NCI-H2081 (cell line): ENCODE results near the gene CCR5AS.
"Not testable (repeated sequence)": the region's sequence is repeated elsewhere in the genome, so short reads cannot be mapped to it uniquely, and the experiment has no call there.

Experiments used
- DNase-seq, 2 experiments: peaks; one replicate each; lab custom pipeline; 2025; lab: John Stamatoyannopoulos, UW

The CCR5AS gene

DNA sequence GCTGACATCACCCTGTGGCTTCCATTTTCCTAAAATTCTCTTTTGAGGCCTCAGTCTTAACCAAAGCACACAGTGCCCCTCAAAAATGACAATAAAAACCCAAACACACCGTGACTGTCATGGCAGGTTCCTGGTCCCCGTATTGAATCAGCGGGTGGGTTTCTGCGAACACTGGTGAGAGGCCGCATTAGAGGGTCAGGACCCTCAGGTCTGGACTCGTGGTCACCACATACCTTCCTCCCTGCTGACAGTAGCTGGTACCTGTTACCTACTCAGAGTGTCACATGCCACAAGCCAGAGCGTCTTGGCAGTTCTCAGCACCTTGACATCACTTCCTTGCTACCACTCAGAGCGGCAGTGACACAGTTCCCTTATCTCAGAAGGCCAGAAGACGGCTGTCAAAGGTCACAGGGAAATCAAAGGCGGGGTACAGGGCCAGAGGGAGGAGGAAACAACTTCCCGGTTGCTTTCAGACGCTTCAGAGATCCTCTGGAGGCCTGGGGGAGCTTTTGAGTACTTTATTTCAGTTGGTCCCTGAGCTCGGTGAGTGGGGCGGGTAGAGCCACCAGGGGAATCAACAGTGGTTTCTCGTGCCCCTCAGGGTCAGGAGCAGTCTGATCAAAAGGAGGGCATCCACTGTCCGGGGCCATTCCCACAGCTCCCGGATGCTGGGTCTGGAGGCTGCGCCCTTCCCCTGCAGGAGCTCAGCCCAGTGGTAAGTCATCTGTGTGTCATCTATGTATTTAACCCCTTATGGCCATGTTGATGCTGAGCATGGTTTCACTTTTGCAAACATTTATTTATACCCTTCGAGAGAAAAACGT, at the start of gene CCR5AS, which contains the start of gene CCRL2:
Gene CCR5AS (minus strand): TSS at position 279 of the 824 bp plus-strand sequence.
Gene CCRL2 (plus strand): TSS at position 472 of the 824 bp plus-strand sequence. CDS start 821 bp downstream, outside the sequence.
- no peak for DNase-seq

- no peak for DNase-seq
These were observed 49.3 kb upstream of the CCR5AS start for GRCh38 chr3:46456118-46456517.

GRCh38 chr3:46455231-46456115, 48.6 kb upstream of the CCR5AS start:
- DNase-seq: no peak

DNA sequence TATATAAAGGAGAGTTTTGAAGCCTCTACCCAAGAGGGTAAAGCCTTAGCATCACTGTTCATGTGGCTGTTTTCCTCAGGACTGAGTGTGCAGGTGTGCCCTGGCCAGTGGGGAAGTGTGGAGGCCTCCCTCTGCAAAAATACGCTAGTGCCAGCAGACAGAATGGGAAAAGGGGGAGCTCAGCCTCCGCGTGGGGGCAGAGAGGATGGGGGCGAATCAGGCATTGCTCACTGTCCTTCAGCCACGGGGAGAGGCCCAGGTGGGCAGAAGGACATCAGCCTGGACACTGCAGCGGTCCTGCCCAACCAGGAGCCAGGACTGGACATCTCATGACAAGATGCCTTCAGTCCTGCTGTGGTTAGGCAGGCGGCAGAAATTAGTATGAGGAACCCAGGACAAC, 47.7 kb upstream of the CCR5AS start:
- DNase-seq: no peak

DNA sequence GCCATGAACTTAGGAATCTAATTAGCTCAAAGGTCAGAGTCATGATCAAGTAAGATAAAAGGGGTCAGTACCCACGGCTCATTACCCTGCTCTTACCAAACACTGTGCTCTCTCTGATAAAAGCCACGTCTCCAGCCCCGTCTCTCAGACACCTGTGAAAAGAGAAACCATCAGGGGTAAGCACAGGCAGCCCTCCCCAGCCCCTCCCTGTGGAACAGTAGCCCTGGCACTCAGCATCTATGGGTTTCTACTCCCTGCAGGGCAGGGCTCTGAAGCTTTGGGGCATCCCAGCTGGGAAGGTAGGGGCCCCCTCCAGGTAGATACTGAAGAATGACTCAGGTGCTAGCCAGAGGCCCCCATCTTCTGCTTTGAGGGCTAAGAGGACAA, 47.3 kb upstream of the CCR5AS start:
- no peak for DNase-seq

DNA sequence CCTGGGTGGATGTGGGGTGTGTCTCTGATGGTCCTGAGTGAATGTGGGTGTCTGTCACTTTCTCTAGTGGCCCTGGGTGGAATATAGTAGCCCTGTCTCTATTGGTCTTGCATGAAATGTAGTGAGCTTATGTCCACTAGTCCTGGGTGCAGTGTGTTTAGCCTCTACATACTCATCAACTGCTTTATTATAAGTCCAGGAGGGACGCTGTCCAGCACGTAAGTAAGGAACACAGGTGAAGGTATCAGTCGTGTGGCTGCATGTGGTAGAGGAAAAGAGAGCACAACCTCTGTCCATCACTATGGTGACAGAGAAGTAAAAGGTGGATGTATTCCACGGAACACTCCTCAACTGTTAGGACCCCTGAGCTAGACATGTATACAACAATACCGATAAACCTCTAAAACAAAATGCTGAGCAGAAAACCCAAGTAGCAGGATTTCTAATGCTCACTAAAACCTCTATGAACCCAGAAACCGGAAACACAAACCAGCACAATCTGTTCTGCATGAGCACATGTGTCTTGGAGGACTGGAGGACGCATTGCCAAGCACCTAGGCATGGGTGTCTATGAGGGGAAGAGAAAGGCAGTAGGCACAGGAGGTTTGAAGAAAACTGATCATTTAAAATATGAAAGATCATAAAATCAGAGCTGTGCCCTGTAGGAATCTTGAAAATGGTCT, 46.8 kb upstream of the CCR5AS start:
- no peak for DNase-seq

DNA sequence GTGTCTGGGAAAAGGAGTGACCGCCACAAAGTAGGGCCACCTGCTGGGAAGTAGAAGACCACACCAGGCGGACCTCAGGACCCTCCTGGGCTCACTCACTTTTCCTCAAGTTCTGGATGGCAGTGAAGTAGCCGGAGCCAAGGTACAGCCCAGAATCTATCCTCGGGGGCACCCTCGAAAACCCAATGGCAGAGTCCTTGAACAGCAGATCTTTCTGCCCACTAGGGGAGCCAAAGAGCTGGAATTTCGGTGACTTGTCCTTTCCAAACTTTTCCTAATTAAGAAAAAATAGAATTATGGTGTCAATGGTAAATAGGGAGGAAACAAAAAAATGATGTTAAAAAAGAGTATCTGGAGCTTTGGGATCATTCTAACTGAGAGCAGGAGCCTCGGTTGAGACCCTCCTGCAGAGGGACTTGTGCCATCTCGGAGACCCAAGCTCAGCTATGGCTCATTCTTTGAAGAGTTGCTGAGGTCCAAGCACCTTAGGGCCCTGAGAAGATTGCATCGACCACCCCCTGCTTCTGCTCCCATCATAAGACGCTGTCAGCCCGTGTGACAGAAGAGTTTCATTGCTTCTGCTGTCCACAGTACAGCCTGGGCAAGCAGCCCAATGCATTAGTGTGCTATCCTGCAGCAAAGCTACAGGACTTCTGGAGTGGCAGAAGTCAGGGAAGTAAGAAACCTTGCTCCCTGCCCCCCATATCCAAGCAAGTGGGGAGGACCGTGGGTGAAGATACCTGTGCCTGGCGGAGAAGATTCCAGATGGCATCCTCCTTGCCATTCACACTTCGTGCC, 43.1 kb upstream of the CCR5AS start:
- DNase-seq: no peak

- no peak for DNase-seq
These were observed 41.9 kb upstream of the CCR5AS start for GRCh38 chr3:46448721-46449120.

GRCh38 chr3:46447228-46447985, 40.5 kb upstream of the CCR5AS start:
- no peak for DNase-seq

GRCh38 chr3:46442576-46443530, 36.0 kb upstream of the CCR5AS start:
- no peak for DNase-seq

- DNase-seq: no peak
These were observed 33.8 kb upstream of the CCR5AS start for GRCh38 chr3:46440531-46441294.

DNA sequence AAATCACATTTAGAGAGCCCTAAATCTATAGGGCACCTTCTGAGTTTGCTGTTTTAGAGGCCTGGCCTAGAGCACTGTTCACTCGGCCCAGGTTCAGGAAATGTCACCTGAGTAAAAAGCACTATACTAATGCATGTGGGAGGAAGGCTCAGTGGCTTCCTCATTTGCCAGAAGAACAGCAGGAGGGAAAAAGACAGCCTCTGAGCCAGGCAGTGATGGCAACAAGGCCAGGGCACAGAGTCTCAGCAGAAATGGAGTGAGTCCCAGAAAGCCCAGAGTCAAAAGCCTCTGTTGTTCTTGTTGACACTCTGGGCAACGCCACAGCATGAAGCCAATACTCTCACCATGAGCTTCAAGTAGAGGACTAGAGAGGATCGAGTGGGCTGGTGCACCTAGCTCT, 32.0 kb upstream of the CCR5AS start:
- no peak for DNase-seq

DNA sequence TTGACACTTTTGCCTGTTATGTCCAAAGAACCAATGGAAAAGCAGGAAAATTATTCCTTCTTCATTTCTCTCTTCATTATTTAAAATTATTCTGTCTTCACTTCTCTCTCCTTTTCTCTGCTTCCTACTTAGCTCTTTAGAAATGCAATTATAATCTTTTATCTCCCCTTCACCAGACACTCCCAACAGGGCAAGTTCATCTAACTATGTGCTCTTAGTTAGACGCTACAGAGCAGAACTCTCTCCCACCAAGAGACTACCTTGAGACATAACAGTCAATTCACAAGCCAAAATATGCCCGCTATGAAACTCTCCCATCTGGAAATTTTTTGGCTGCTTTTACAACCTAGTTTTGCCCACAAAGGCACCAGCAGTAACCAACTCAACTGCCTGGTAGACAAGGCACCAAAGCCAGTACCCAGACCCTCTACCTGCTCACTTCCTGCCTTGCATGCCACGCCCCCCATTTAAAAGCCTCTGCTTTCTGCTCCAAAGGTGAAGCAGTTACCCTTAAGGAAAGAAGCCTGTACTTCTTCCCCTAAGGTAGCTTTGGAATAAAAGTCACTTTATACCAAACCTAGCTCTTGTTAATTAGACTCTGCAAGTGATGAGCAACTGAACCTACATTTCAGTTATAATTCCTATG, 28.3 kb upstream of the CCR5AS start:
- no peak for DNase-seq

- no peak for DNase-seq
These were observed 27.0 kb upstream of the CCR5AS start for GRCh38 chr3:46433841-46434240.

DNA sequence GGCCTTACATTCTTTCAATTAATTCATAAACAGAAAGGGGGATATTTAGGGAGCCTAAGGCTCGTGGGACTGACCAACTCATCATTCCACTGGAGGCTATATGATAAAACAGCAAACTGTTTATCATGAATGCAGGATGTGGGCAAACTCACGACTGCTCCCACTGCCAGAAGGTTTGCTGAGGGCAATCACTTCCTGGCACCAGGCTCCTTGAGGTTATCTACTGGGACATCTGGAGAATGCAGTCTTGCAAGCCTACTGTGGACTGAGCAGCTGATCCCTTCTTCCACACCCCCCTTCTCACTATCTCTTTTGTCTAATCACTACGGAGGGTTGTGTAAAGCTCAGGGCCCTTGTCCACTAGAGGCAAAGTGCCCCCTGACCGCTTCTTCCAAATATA, 26.3 kb upstream of the CCR5AS start:
- not testable (repeated sequence) for DNase-seq

DNA sequence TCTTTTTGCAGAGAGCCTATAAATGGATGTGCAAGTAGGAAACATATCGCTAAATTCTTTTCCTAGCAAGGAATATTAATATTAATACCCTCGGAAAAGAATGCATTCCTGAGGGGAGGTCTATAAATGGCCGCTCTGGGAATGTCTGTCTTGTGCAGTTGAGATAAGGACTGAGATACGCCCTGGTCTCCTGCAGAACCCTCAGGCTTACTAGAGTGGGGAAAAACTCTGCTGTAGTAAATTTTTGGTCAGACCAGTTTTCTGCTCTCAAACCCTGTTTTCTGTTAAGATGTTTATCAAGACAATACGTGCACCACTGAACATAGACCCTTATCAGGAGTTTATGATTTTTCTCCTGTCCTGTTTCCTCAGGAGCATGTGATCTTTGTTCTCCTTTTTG, 25.0 kb upstream of the CCR5AS start:
- not testable (repeated sequence) for DNase-seq

GRCh38 chr3:46430879-46431278, 24.0 kb upstream of the CCR5AS start:
- not testable (repeated sequence) for DNase-seq

DNA sequence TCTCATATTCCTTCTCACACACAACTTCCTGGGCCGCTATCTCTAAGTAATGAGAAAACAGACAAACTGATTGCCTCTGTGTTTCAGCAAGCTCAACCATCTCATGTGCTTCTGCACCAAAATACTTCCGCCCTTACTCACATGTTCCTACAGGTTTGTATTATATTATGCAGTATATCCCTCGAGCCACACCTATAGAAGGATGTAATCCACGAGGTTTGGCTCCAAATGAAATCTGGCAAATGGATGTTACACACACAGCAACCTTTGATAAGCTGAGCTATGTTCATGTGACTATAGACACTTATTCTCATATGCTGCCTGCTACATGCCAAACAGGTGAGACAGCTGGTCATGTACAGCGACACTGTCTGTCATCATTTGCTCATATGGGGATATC, 22.8 kb upstream of the CCR5AS start:
- no peak for DNase-seq
